ENCODE measurements around the gene FHIT. TPM values are rescaled to one million over a fixed set of nuclear protein-coding genes. Genes with fewer than 3 reads are reported as not detected.

Gene FHIT
- total RNA-seq, 1 experiment from 2014 or later = 7.8 TPM

- in situ Hi-C loops (cut with HindIII; ENCODE audit: low sequenced_read_pairs) = no loop called here
- DNase-seq (ENCODE audit: low spot score) = no peak
Measured at GRCh38 chr3:60219501-60219900, 1031.8 kb downstream of the FHIT start.

DNA sequence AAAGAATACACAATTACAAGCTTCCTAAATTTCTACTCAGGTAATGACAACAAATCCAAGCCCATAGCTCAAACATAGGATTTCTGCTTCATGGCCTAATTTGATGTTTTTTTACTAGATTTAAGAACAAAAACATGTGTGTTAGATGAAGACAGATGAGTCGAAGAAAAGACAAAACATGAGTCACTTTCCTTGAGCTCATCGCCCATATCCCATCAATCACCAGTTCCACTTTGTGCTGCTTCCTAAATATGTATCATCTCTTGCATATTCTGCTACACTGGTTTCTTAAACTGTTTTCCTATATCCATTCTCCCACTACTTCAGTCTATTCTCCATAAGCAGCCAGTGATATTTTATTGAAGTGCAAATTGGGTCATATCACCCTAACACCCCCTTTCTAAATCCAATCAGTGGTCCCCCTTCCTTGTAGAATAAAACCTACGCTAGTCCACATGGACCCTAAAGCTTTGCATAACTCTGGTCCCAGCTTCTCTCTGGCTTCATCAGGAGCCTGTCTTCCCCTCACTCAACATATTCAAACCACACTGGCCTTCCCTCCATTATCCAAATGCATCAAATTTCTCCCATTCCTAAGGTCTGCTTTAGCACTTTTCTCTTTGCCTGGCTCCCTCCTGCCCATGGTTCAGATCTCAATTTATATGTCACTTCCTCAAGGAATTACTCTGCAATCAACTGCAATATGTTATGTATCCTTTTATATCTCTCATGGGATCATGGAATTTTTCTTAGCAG is 1033.9 kb downstream of the FHIT start:
- DNase-seq (ENCODE audit: low spot score) = no peak
- in situ Hi-C loops (cut with HindIII; ENCODE audit: low sequenced_read_pairs) = no loop called here

DNA sequence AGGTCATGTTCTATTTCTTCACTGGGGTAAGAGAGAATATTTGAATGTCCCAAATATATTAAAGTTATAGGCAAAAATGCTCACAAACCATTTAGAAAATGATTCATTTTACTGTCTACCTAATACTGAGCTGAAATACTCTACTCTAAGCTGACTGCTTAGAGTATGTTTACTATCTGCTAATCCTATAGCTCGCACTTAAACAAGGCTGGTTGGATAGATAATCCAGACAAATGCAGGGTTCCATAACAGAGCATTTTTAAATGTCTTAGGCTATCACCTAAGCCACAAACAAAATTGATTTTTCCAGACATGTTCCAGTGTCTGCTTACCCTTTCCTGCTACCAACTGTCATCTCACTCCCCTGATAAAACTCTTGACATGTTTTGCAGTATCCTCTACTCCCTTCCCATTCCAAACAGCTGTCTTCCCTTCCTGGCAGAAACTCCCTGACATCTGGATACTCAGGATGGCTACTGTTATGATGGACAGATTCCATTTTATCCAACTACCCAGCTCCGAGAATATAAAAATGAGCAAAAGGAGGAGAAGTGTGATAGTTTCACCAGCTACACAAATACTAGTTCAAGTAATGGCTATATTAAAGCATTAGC is 1034.7 kb downstream of the FHIT start:
- in situ Hi-C loops (cut with HindIII; ENCODE audit: low sequenced_read_pairs) = no loop called here
- no peak for DNase-seq (ENCODE audit: low spot score)

- DNase-seq (ENCODE audit: low spot score) = peak; percentile 13
- in situ Hi-C loops (cut with HindIII; ENCODE audit: low sequenced_read_pairs) = no loop called here
Measured at GRCh38 chr3:60215946-60216345, 1035.3 kb downstream of the FHIT start.

- in situ Hi-C loops (cut with HindIII; ENCODE audit: low sequenced_read_pairs) = no loop called here
- DNase-seq (ENCODE audit: low spot score) = no peak
Measured at GRCh38 chr3:60207905-60208304, 1043.3 kb downstream of the FHIT start.

DNA sequence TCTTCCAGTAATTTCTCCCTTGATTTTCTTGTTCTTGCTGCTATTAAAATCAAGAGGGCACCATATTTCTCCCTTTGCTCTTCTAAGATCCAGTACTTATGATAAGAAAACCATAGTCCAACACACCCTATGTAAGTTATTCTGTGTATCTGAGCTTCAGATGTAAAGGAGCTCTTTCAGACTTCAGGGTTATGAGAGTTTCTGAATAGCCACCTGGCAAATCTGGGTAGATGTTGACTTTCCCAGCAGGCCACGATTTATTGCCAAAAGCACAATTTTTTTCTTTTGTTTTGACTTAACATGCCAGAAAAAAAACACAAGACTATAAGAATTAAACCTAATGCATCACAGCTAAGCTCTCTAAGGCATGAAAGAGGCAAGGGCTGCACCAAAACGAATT is 1045.0 kb downstream of the FHIT start:
- peak; percentile 52 for DNase-seq (ENCODE audit: low spot score)
- in situ Hi-C loops (cut with HindIII; ENCODE audit: low sequenced_read_pairs) = no loop called here

GRCh38 chr3:60202052-60202726 is 1049.1 kb downstream of the FHIT start:
- no peak for DNase-seq (ENCODE audit: low spot score)
- in situ Hi-C loops (cut with HindIII; ENCODE audit: low sequenced_read_pairs) = no loop called here

GRCh38 chr3:60199306-60199705 is 1051.9 kb downstream of the FHIT start:
- no peak for DNase-seq (ENCODE audit: low spot score)
- in situ Hi-C loops (cut with HindIII; ENCODE audit: low sequenced_read_pairs) = no loop called here

GRCh38 chr3:60198179-60198720 is 1053.0 kb downstream of the FHIT start:
- in situ Hi-C loops (cut with HindIII; ENCODE audit: low sequenced_read_pairs) = no loop called here
- no peak for DNase-seq (ENCODE audit: low spot score)

- in situ Hi-C loops (cut with HindIII; ENCODE audit: low sequenced_read_pairs) = no loop called here
- DNase-seq (ENCODE audit: low spot score) = no peak
Measured at GRCh38 chr3:60192297-60193114, 1058.7 kb downstream of the FHIT start.

- in situ Hi-C loops (cut with HindIII; ENCODE audit: low sequenced_read_pairs) = no loop called here
- DNase-seq (ENCODE audit: low spot score) = no peak
Measured at GRCh38 chr3:60190073-60190472, 1061.2 kb downstream of the FHIT start.

DNA sequence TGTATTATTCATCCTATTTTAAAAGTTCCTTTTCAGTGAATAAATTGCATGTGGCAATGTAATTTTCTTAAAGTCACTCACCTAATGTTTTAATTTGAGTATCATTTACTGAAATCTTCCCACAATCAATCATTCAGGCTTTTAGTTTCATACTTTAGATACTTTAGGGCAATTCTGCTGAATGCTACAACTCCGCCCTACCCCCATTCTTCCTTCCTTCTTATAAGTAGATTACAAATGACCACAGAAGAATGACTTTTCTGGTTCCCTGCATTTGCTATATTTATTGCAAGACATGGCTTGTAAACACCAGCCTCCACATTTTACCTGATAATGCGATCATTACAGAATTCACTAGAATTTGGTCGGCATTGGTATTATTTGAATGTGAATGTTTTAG is 1061.9 kb downstream of the FHIT start:
- in situ Hi-C loops (cut with HindIII; ENCODE audit: low sequenced_read_pairs) = no loop called here
- no peak for DNase-seq (ENCODE audit: low spot score)

- no peak for DNase-seq (ENCODE audit: low spot score)
- in situ Hi-C loops (cut with HindIII; ENCODE audit: low sequenced_read_pairs) = no loop called here
Measured at GRCh38 chr3:60188803-60189202, 1062.4 kb downstream of the FHIT start.

- in situ Hi-C loops (cut with HindIII; ENCODE audit: low sequenced_read_pairs) = no loop called here
- DNase-seq (ENCODE audit: low spot score) = no peak
Measured at GRCh38 chr3:60187343-60187742, 1063.9 kb downstream of the FHIT start.

- in situ Hi-C loops (cut with HindIII; ENCODE audit: low sequenced_read_pairs) = no loop called here
- DNase-seq (ENCODE audit: low spot score) = no peak
Measured at GRCh38 chr3:60186359-60186758, 1064.9 kb downstream of the FHIT start.

GRCh38 chr3:60185161-60185560 is 1066.1 kb downstream of the FHIT start:
- in situ Hi-C loops (cut with HindIII; ENCODE audit: low sequenced_read_pairs) = no loop called here
- no peak for DNase-seq (ENCODE audit: low spot score)

GRCh38 chr3:60182697-60183096 is 1068.6 kb downstream of the FHIT start:
- in situ Hi-C loops (cut with HindIII; ENCODE audit: low sequenced_read_pairs) = no loop called here
- no peak for DNase-seq (ENCODE audit: low spot score)

GRCh38 chr3:60178931-60179653 is 1072.2 kb downstream of the FHIT start:
- DNase-seq (ENCODE audit: low spot score) = no peak
- in situ Hi-C loops (cut with HindIII; ENCODE audit: low sequenced_read_pairs) = no loop called here

GRCh38 chr3:60177726-60178125 is 1073.5 kb downstream of the FHIT start:
- DNase-seq (ENCODE audit: low spot score) = no peak
- in situ Hi-C loops (cut with HindIII; ENCODE audit: low sequenced_read_pairs) = no loop called here
